Cardiac fibroblast (primary cell): Measurements from ENCODE around the gene DCAF6.
"Not testable (repeated sequence)": the region's sequence is repeated elsewhere in the genome, so short reads cannot be mapped to it uniquely, and the experiment has no call there.

Source experiments
- DNase-seq, 2 donors: peaks; one replicate each; pipeline versions ENCODE4 v3.0.0 to v3.0.0-alpha.2; 2010; ENCODE audit warnings: low read depth in 2 of 2
- H3K4me3 ChIP-seq, 2 donors: replicated peaks in 1 of 2; 1 replicate in 1 of 2; 2 replicates in 1 of 2; pipeline ENCODE4 v1.5.1; 2011; ENCODE audit warnings: low read depth in 2 of 2, low read length in 2 of 2, mild to moderate bottlenecking in 2 of 2, moderate library complexity in 1 of 2
- TF ChIP-seq, protein P1 (sequence below): IDR thresholded peaks from one replicate; pipeline ENCODE4 v1.5.1; 2011; ENCODE audit warnings: low read depth, mild to moderate bottlenecking, low read length, inconsistent platforms

The DCAF6 gene, protein sequence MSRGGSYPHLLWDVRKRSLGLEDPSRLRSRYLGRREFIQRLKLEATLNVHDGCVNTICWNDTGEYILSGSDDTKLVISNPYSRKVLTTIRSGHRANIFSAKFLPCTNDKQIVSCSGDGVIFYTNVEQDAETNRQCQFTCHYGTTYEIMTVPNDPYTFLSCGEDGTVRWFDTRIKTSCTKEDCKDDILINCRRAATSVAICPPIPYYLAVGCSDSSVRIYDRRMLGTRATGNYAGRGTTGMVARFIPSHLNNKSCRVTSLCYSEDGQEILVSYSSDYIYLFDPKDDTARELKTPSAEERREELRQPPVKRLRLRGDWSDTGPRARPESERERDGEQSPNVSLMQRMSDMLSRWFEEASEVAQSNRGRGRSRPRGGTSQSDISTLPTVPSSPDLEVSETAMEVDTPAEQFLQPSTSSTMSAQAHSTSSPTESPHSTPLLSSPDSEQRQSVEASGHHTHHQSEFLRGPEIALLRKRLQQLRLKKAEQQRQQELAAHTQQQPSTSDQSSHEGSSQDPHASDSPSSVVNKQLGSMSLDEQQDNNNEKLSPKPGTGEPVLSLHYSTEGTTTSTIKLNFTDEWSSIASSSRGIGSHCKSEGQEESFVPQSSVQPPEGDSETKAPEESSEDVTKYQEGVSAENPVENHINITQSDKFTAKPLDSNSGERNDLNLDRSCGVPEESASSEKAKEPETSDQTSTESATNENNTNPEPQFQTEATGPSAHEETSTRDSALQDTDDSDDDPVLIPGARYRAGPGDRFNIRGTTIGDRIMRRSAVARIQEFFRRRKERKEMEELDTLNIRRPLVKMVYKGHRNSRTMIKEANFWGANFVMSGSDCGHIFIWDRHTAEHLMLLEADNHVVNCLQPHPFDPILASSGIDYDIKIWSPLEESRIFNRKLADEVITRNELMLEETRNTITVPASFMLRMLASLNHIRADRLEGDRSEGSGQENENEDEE

GRCh38 chr1:167936068-167936929 lies at the start of gene DCAF6:
TSS of gene DCAF6 (plus strand) at chr1:167936683. CDS start at chr1:167936912, 229 bp downstream.
- peak; percentile 99 for DNase-seq
- TF ChIP-seq, protein P1, sequence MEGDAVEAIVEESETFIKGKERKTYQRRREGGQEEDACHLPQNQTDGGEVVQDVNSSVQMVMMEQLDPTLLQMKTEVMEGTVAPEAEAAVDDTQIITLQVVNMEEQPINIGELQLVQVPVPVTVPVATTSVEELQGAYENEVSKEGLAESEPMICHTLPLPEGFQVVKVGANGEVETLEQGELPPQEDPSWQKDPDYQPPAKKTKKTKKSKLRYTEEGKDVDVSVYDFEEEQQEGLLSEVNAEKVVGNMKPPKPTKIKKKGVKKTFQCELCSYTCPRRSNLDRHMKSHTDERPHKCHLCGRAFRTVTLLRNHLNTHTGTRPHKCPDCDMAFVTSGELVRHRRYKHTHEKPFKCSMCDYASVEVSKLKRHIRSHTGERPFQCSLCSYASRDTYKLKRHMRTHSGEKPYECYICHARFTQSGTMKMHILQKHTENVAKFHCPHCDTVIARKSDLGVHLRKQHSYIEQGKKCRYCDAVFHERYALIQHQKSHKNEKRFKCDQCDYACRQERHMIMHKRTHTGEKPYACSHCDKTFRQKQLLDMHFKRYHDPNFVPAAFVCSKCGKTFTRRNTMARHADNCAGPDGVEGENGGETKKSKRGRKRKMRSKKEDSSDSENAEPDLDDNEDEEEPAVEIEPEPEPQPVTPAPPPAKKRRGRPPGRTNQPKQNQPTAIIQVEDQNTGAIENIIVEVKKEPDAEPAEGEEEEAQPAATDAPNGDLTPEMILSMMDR: no peak
- H3K4me3 ChIP-seq: peak within 1 kb of the TSS; percentile 95 to 97

DNA sequence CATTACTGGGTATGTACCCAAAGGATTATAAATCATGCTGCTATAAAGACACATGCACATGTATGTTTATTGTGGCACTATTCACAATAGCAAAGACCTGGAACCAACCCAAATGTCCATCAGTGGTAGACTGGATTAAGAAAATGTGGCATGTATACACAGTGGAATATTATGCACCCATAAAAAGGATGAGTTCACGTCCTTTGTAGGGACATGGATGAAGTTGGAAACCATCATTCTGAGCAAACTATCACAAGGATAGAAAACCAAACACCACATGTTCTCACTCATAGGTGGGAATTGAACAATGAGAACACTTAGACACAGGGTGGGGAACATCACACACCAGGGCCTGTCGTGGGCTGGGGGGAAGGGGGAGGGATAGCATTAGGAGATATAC lies 49.3 kb upstream of the DCAF6 start:
- not testable (repeated sequence) for DNase-seq, H3K4me3 ChIP-seq

DNA sequence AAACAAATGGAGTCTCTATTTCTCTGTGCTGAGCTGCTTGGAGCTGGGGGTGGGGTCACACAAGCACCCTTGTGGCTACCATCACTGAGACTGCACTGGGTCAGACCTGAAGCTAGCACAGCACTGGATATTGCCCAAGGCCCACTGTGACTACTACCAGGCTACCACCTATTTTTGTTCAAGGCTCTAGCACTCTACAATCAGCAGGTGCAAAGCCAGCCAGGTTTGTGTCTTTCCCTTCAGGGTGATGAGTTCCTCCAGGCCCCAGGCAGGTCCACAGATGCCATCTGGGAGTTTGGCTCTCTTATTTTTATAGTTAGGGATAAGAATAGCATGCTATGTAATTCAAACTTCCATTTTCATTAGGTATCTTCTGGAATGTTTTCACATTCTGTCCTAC lies 46.1 kb upstream of the DCAF6 start:
- TF ChIP-seq, protein P1: no peak
- no peak for DNase-seq

DNA sequence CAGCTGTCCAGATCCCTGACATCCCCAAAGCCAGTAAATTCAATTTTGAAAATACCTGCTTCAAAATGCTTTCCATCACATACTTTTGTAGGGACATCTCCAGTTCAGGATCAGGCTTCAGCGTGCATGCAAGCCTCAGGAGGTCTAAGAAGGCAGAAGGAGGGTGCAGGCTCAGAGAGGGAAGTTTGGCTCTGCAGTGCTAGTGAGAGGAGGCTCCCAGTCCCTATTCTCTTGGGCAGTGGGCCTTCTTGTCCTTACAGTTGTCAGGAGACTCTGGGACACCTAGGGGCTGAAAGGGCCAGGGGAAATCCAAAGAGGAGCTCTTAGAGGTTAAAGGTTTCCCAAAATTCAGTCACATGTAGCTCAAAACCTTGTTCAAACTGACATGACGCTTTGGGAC lies 42.7 kb upstream of the DCAF6 start:
- TF ChIP-seq, protein P1: no peak
- DNase-seq: no peak
- H3K4me3 ChIP-seq: no peak overlapping the region

More for the DNA sequence above, 46.1 kb upstream of the DCAF6 start:
- H3K4me3 ChIP-seq: no peak overlapping the region

DNA sequence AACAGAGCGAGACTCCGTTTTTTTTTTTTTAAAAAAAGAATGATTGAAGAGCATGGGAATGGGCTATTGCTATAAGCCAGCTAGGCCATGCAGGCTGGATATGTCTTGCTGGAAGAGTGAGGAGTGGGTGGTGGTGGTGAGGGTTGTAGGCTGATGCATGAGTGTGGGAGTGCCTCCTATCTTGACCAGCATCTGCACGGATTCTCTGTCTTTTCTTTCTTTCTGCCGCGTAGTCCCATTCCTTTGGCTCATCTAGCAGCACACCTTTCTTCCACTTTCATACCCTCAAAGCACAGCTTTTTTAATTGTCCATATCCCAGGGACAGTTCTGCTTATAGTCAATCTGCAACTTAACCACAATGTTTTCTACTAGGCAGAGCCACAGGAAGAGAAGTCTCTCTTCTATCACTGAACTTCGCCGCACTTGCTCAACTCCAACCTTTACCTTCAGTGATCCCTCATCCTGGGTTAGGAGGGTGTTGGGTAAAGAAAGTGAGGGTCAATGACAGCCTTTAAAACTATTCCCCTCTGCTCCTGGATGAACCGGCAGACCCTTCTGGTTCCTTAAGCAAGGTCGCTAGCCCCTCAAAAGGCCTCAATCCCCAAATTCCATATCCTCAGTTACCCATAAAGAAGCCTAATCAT lies 37.8 kb upstream of the DCAF6 start:
- TF ChIP-seq, protein P1: no peak
- no peak for DNase-seq
- H3K4me3 ChIP-seq: no peak overlapping the region

- DNase-seq: peak; percentile 29 to 64
- TF ChIP-seq, protein P1: no peak
These were observed 37.2 kb upstream of the DCAF6 start for GRCh38 chr1:167899253-167899681.

More at GRCh38 chr1:167899253-167899681, 37.2 kb upstream of the DCAF6 start:
- no peak overlapping the region for H3K4me3 ChIP-seq
